Activated T-cell treated with anti-CD3 and anti-CD28 coated beads, Interleukin-2, amount 50 U/mL, for 72 hours (primary cell): ENCODE data around the gene CCND3. TPM values are rescaled to one million over a fixed set of nuclear protein-coding genes. Genes with fewer than 3 reads are reported as not detected.
"Not testable (repeated sequence)": the region's sequence is repeated elsewhere in the genome, so short reads cannot be mapped to it uniquely, and the experiment has no call there.

Experiments used
- ATAC-seq, 2 donors: fragments of 150-1000 bp; cut with Tn5 transposase; replicated peaks in 1 of 2; 2 replicates each; pipeline ENCODE4 v1.10.0; 2021; ENCODE audit warnings: moderate library complexity in 2 of 2, mild to moderate bottlenecking in 1 of 2
- DNase-seq, 2 donors: peaks; one replicate each; pipeline ENCODE4 v3.0.0; 2021 to 2022; ENCODE audit warnings: mixed read lengths in 1 of 2
- H3K27ac Mint-ChIP-seq: one replicate; pipeline ENCODE4 v1.8.0; 2022; ENCODE audit warnings: mild to moderate bottlenecking, moderate library complexity, mixed read lengths
- H3K27me3 Mint-ChIP-seq: one replicate; pipeline ENCODE4 v1.8.0; 2022; ENCODE audit warnings: low read depth, mixed read lengths
- H3K36me3 Mint-ChIP-seq, 2 donors: one replicate each; pipeline ENCODE4 v1.8.0; 2022; ENCODE audit warnings: mixed read lengths in 2 of 2, mild to moderate bottlenecking in 1 of 2; ENCODE audit not compliant: insufficient read depth in 2 of 2
- H3K4me1 Mint-ChIP-seq: one replicate; pipeline ENCODE4 v1.8.0; 2022; ENCODE audit warnings: low read depth, mixed read lengths
- H3K4me3 Mint-ChIP-seq, 2 donors: one replicate each; pipeline ENCODE4 v1.8.0; 2022; ENCODE audit warnings: mild to moderate bottlenecking in 2 of 2, mixed read lengths in 2 of 2, moderate library complexity in 2 of 2
- H3K9me3 Mint-ChIP-seq, 2 donors: one replicate each; pipeline ENCODE4 v1.8.0; 2022; ENCODE audit warnings: mixed read lengths in 2 of 2
- total RNA-seq, 2 donors: library from RNA; stranded (reverse); gene quantifications; one replicate each; pipeline ENCODE4 v1.2.3, GENCODE V29; 2022

CCND3 gene
- total RNA-seq, 2 donors from 2014 or later = 256 to 259 TPM

- Mint-ChIP-seq H3K4me3 (no peak overlapping the region), H3K9me3 (peaks cover 0 to 2% of the 10 kb centered on the region in 2 donors), H3K27me3 (no peaks in the 10 kb centered on the region), H3K36me3 (peaks cover 3 to 8% of the 10 kb centered on the region in 2 donors), H3K27ac (peak overlapping the region; percentile 61), H3K4me1 (peaks cover 95% of the 10 kb centered on the region)
- ATAC-seq (no peak), DNase-seq (no peak)
Observed at GRCh38 chr6:41965429-41966213, 24.0 kb upstream of the CCND3 start.

- DNase-seq (peak in 1 of 2 donors; percentile 42), ATAC-seq (peak; percentile 48 to 64)
- peaks cover 0 to 2% of the 10 kb centered on the region in 2 donors for H3K9me3 Mint-ChIP-seq
- H3K4me3 Mint-ChIP-seq = no peak overlapping the region
- H3K36me3 Mint-ChIP-seq = peaks cover 3 to 7% of the 10 kb centered on the region in 2 donors
- H3K27ac Mint-ChIP-seq = peak overlapping the region; percentile 23
- no peaks in the 10 kb centered on the region for H3K27me3 Mint-ChIP-seq
- H3K4me1 Mint-ChIP-seq = peaks cover 96% of the 10 kb centered on the region
Observed at GRCh38 chr6:41964201-41964887, 22.7 kb upstream of the CCND3 start.

GRCh38 chr6:41963371-41963770 lies 21.8 kb upstream of the CCND3 start:
- ATAC-seq = peak in 1 of 2 donors; percentile 14
- H3K4me1 Mint-ChIP-seq = peaks cover 96% of the 10 kb centered on the region
- peak overlapping the region; percentile 23 for H3K27ac Mint-ChIP-seq
- H3K36me3 Mint-ChIP-seq = peaks cover 10 to 12% of the 10 kb centered on the region in 2 donors
- peaks cover 5 to 7% of the 10 kb centered on the region in 2 donors for H3K9me3 Mint-ChIP-seq
- DNase-seq = no peak
- H3K27me3 Mint-ChIP-seq = no peaks in the 10 kb centered on the region
- peak overlapping the region; percentile 15 to 16 for H3K4me3 Mint-ChIP-seq

GRCh38 chr6:41960028-41960427 lies 18.4 kb upstream of the CCND3 start:
- ATAC-seq (no peak), DNase-seq (no peak)
- Mint-ChIP-seq H3K9me3 (peaks cover 5 to 7% of the 10 kb centered on the region in 2 donors), H3K4me1 (peaks cover 91% of the 10 kb centered on the region), H3K36me3 (peaks cover 10 to 13% of the 10 kb centered on the region in 2 donors), H3K4me3 (peak overlapping the region in 1 of 2 donors; percentile 48), H3K27ac (peak overlapping the region; percentile 58), H3K27me3 (no peaks in the 10 kb centered on the region)

- Mint-ChIP-seq H3K4me3 (peak overlapping the region; percentile 76 to 83), H3K9me3 (peaks cover 5 to 9% of the 10 kb centered on the region in 2 donors), H3K36me3 (peaks cover 10 to 15% of the 10 kb centered on the region in 2 donors), H3K27me3 (no peaks in the 10 kb centered on the region), H3K27ac (peak overlapping the region; percentile 99), H3K4me1 (peaks cover 86% of the 10 kb centered on the region)
- DNase-seq (peak; percentile 51 to 60), ATAC-seq (peak; percentile 87 to 91)
Observed at GRCh38 chr6:41958022-41958856, 16.6 kb upstream of the CCND3 start.

- Mint-ChIP-seq H3K4me3 (peak overlapping the region; percentile 17 to 35), H3K36me3 (peaks cover 8 to 12% of the 10 kb centered on the region in 2 donors), H3K27ac (peak overlapping the region; percentile 99), H3K27me3 (no peaks in the 10 kb centered on the region), H3K4me1 (peaks cover 85% of the 10 kb centered on the region), H3K9me3 (peaks cover 3 to 9% of the 10 kb centered on the region in 2 donors)
- ATAC-seq (no peak), DNase-seq (no peak)
Observed at GRCh38 chr6:41957117-41957516, 15.5 kb upstream of the CCND3 start.

- Mint-ChIP-seq H3K36me3 (peaks cover 3 to 12% of the 10 kb centered on the region in 2 donors), H3K27ac (peak overlapping the region; percentile 90), H3K4me3 (peak overlapping the region in 1 of 2 donors; percentile 38), H3K4me1 (peaks cover 68% of the 10 kb centered on the region), H3K27me3 (no peaks in the 10 kb centered on the region), H3K9me3 (peaks cover 3 to 9% of the 10 kb centered on the region in 2 donors)
- ATAC-seq (no peak), DNase-seq (no peak)
Observed at GRCh38 chr6:41955412-41955811, 13.8 kb upstream of the CCND3 start.

- H3K9me3 Mint-ChIP-seq = peaks cover 3 to 9% of the 10 kb centered on the region in 2 donors
- DNase-seq = no peak
- peak overlapping the region; percentile 19 to 38 for H3K4me3 Mint-ChIP-seq
- H3K27ac Mint-ChIP-seq = peak overlapping the region; percentile 90
- no peak for ATAC-seq
- no peaks in the 10 kb centered on the region for H3K27me3 Mint-ChIP-seq
- peaks cover 3 to 12% of the 10 kb centered on the region in 2 donors for H3K36me3 Mint-ChIP-seq
- H3K4me1 Mint-ChIP-seq = peaks cover 67% of the 10 kb centered on the region
Observed at GRCh38 chr6:41954668-41955067, 13.1 kb upstream of the CCND3 start.

- Mint-ChIP-seq H3K4me1 (peaks cover 55% of the 10 kb centered on the region), H3K4me3 (no peak overlapping the region), H3K36me3 (peaks cover 0 to 4% of the 10 kb centered on the region in 2 donors), H3K9me3 (peaks cover 0 to 2% of the 10 kb centered on the region in 2 donors), H3K27ac (peak overlapping the region; percentile 26), H3K27me3 (no peaks in the 10 kb centered on the region)
- DNase-seq (no peak), ATAC-seq (no peak)
Observed at GRCh38 chr6:41947581-41948220, 6.1 kb upstream of the CCND3 start.

- H3K4me3 Mint-ChIP-seq = no peak overlapping the region
- peaks cover 74% of the 10 kb centered on the region for H3K4me1 Mint-ChIP-seq
- peaks cover 0 to 2% of the 10 kb centered on the region in 2 donors for H3K9me3 Mint-ChIP-seq
- ATAC-seq = no peak
- peak overlapping the region; percentile 91 for H3K27ac Mint-ChIP-seq
- no peaks in the 10 kb centered on the region for H3K27me3 Mint-ChIP-seq
- DNase-seq = no peak
- H3K36me3 Mint-ChIP-seq = peaks cover 12 to 15% of the 10 kb centered on the region in 2 donors
Observed at GRCh38 chr6:41943456-41943855, 1.8 kb upstream of the CCND3 start.

GRCh38 chr6:41942882-41943281 lies 1.3 kb upstream of the CCND3 start:
- Mint-ChIP-seq H3K4me3 (peak overlapping the region; percentile 86 to 99), H3K4me1 (peaks cover 75% of the 10 kb centered on the region), H3K36me3 (peaks cover 12 to 16% of the 10 kb centered on the region in 2 donors)
- H3K27ac Mint-ChIP-seq, DNase-seq, H3K9me3 Mint-ChIP-seq, ATAC-seq, H3K27me3 Mint-ChIP-seq: not testable (repeated sequence)
